Left lung (tissue), 10 donors: ENCODE results near the gene ZNF273. TPM values are rescaled to one million over a fixed set of nuclear protein-coding genes. Genes with fewer than 3 reads are reported as not detected.

Experiments used
- ATAC-seq: fragments of 200-7000 bp; cut with Tn5 transposase; one replicate; pipeline ENCODE4 v1.9.1; 2020; ENCODE audit warnings: moderate library complexity
- DNase-seq, 4 donors: peaks; one replicate each; pipeline ENCODE4 v3.0.0-alpha.2; 2013 to 2020
- H3K27ac ChIP-seq, 2 donors: fragments of 200-600 bp; sonication (generic) in 1 of 2; one replicate each; pipeline versions ENCODE4 v1.5.0 to v1.8.0; 2020 to 2021
- H3K27me3 ChIP-seq, 2 donors: fragments of 200-600 bp; sonication (generic) in 1 of 2; one replicate each; pipeline versions ENCODE4 v1.5.0 to v1.8.0; 2020 to 2021
- H3K36me3 ChIP-seq, 2 donors: fragments of 200-600 bp; sonication (generic) in 1 of 2; one replicate each; pipeline versions ENCODE4 v1.5.0 to v1.8.0; 2020 to 2021
- H3K4me1 ChIP-seq, 2 donors: fragments of 200-600 bp; one replicate each; pipeline ENCODE4 v1.8.0; 2021
- H3K4me3 ChIP-seq, 2 donors: fragments of 200-600 bp; sonication (generic) in 1 of 2; one replicate each; pipeline versions ENCODE4 v1.5.0 to v1.8.0; 2020 to 2021; ENCODE audit warnings: mild to moderate bottlenecking in 1 of 2
- H3K9me3 ChIP-seq, 2 donors: fragments of 200-600 bp; sonication (generic) in 1 of 2; one replicate each; pipeline versions ENCODE4 v1.5.0 to v1.8.0; 2020 to 2021
- intact Hi-C, 2 donors: fragments of 100-400 bp; cut with DNase I; formaldehyde crosslinking; loops; one replicate each; pipeline versions ENCODE4 v1.11.2 to v1.14.2; 2022
- polyA plus RNA-seq, 6 donors: library from polyadenylated mRNA; unstranded; fragments of 120-200 nt; gene quantifications; one replicate each; pipeline ENCODE4 v1.2.1, GENCODE V29; 2013; ENCODE audit not compliant: insufficient read length in 6 of 6
- total RNA-seq, 2 donors: library from RNA; stranded (reverse); fragmentation: NEBNext Ultra II Directional; extraction: Animal tissue kit (Norgen Biotek cat#: 25700); gene quantifications; one replicate each; pipeline ENCODE4 v1.2.1, GENCODE V29; 2021
- TF ChIP-seq, protein P1 (sequence below), 2 donors: fragments of 200-600 bp; sonication (generic) in 1 of 2; IDR thresholded peaks; one replicate each; pipeline versions ENCODE4 v1.5.0 to v1.8.0; 2021; ENCODE audit warnings: antibody characterized with exemption in 2 of 2
- donor health status: DM: no; HTN: yes; CAD: no.
- donor health status: DM: no; HTN: no; CAD: no.

The ZNF273 gene
- total and polyA plus RNA-seq, 8 donors = 5.0 to 16.7 (median 13.3) TPM

DNA sequence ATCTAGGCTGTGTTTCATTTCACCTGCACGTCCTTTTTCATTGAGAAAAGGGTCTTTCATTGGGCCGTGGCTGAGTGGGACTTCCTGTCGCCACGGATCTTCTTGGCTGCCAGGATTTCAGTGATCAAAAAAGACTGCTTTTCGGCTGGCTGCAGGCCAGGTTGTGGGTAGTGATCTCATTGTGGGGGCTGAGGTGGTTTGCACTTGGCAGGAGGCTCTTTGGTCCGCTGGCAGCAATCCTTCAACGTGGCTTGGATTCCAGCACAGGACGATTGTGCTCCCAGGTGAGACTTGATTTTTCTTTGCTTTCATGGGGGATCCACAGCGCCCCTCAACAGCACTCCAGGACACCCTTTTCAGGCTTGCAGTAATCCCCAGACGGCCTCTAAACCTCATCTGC, 29.0 kb upstream of the ZNF273 start:
- ATAC-seq (no peak), DNase-seq (no peak)
- TF ChIP-seq, protein P1, sequence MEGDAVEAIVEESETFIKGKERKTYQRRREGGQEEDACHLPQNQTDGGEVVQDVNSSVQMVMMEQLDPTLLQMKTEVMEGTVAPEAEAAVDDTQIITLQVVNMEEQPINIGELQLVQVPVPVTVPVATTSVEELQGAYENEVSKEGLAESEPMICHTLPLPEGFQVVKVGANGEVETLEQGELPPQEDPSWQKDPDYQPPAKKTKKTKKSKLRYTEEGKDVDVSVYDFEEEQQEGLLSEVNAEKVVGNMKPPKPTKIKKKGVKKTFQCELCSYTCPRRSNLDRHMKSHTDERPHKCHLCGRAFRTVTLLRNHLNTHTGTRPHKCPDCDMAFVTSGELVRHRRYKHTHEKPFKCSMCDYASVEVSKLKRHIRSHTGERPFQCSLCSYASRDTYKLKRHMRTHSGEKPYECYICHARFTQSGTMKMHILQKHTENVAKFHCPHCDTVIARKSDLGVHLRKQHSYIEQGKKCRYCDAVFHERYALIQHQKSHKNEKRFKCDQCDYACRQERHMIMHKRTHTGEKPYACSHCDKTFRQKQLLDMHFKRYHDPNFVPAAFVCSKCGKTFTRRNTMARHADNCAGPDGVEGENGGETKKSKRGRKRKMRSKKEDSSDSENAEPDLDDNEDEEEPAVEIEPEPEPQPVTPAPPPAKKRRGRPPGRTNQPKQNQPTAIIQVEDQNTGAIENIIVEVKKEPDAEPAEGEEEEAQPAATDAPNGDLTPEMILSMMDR (IDR thresholded peaks at IDR 0.05) = no peak
- H3K27ac ChIP-seq = no peak overlapping the region
- H3K27me3 ChIP-seq = peaks cover 0 to 31% of the 10 kb centered on the region in 2 donors
- peaks cover 0 to 42% of the 10 kb centered on the region in 2 donors for H3K9me3 ChIP-seq
- no peaks in the 10 kb centered on the region for H3K36me3 ChIP-seq
- intact Hi-C loops = no loop called here
- H3K4me3 ChIP-seq = no peak overlapping the region
- no peaks in the 10 kb centered on the region for H3K4me1 ChIP-seq

DNA sequence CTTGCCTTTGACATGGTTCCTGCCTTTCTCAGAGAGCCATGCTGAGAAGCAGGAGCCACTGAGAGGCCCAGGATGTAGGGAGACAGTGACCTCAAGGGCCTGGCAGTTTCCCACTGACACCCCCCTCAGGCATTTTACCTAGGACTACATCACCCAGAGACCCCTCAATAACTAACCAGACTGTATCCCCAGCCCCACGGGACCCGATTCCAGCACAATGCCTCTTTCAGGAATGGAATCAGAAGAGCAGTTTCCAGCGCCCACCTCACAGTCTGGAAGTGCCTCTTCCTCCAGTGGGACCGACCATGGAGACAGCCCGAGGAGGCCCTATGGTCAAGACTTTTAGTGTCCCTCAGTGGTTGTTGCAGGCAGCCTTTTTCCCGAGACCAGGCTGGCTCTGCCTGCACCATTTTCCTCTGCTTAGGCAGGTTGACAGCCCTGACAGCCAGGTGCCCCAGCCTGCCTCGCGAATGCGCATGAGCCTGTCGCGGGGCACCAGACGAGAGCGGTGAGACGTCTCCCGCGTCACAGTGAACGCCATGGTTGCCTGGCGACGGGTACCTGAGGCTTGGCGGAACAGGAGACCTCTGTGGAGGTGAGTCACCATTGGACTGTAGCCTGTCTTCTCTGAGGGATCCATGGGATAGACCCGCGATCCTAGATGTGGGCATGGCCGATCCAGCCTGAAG, 28.4 kb upstream of the ZNF273 start:
- H3K4me3 ChIP-seq = no peak overlapping the region
- H3K27me3 ChIP-seq = peaks cover 0 to 31% of the 10 kb centered on the region in 2 donors
- TF ChIP-seq, protein P1 (IDR thresholded peaks at IDR 0.05) = no peak
- no peaks in the 10 kb centered on the region for H3K4me1 ChIP-seq
- intact Hi-C loops = no loop called here
- H3K9me3 ChIP-seq = peaks cover 0 to 45% of the 10 kb centered on the region in 2 donors
- no peak for ATAC-seq
- H3K27ac ChIP-seq = no peak overlapping the region
- no peak for DNase-seq
- no peaks in the 10 kb centered on the region for H3K36me3 ChIP-seq

DNA sequence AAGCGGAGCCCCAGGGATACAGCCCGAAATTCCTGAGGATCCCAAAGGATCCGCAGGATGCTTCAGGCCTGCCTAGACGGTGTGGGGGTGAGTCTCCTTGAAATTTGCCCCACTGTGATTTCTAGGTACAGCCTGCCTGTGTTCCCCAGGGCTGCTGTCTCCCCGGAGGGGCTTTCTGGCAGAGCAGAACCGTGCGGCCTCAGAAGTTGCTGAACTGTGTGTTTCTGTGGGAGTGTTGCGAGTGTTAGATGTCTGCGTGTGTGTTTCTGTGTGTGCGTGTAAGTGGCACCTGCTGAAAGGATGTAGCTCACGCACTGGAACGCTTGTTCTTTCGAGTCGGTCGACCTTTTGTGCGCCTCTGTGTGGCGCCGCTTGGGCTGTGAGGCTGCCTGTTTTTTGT, 27.8 kb upstream of the ZNF273 start:
- TF ChIP-seq, protein P1 (IDR thresholded peaks at IDR 0.05) = no peak
- H3K9me3 ChIP-seq = peaks cover 0 to 46% of the 10 kb centered on the region in 2 donors
- ATAC-seq = no peak

DNA sequence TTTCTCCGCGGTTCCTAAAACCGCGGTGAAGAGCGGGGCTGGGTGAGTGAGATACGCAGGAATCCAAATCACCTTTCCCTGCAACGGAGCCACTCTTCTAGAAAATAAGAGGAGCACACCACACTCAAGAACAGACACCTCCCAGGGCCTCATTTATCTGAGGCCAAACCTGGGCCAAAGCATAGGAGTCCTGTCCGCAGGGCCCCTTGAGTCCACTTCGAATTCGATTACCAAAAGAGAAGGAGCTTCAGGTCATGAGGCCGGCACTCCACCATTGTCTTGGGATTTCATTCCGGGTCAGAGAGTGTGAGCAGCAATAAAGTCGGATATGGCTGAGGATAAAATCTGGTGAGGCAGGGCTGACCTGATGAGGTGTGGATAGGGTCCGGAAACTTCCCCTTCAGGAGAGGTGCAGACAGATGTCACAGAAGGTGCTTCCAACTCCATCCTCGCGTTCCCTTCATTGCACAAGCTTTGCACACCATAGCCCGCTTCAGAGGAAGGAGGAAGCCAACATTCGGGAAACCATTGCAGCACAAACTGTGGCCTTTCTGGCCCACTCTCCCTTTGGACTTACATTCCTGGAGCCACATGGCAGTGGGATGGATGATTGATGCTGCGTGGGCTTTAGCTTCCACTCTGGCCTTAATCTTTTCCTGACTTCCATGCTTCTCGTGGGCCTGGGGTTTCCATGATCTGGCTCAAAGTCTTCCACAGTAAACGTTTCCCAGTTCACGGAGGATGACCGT, 27.2 kb upstream of the ZNF273 start:
- Histone ChIP-seq H3K27me3 (peaks cover 0 to 31% of the 10 kb centered on the region in 2 donors), H3K9me3 (peaks cover 0 to 44% of the 10 kb centered on the region in 2 donors), H3K4me1 (no peaks in the 10 kb centered on the region), H3K36me3 (no peaks in the 10 kb centered on the region), H3K4me3 (no peak overlapping the region), H3K27ac (no peak overlapping the region)
- DNase-seq (no peak), ATAC-seq (no peak)
- TF ChIP-seq, protein P1 (IDR thresholded peaks at IDR 0.05) = no peak
- intact Hi-C loops = no loop called here

More for the DNA sequence above, 27.8 kb upstream of the ZNF273 start:
- H3K27ac ChIP-seq = no peak overlapping the region
- DNase-seq = no peak
- intact Hi-C loops = no loop called here
- no peaks in the 10 kb centered on the region for H3K4me1 ChIP-seq
- H3K36me3 ChIP-seq = no peaks in the 10 kb centered on the region
- no peak overlapping the region for H3K4me3 ChIP-seq
- peaks cover 0 to 31% of the 10 kb centered on the region in 2 donors for H3K27me3 ChIP-seq
